Activated T-helper 2 cell treated with anti-CD3 and anti-CD28 coated beads, Interferon-gamma antibody, Interleukin-2, Interleukin-4, amounts not matched to agents 10 μg/mL and 5 μg/mL and 100 μg/mL, durations not matched to agents 14 hours and 24 hours and 36 hours (primary cell): Measurements from ENCODE around the gene ELFN1. TPM values are rescaled to one million over a fixed set of nuclear protein-coding genes. Genes with fewer than 3 reads are reported as not detected.
"Not testable (repeated sequence)": the region's sequence is repeated elsewhere in the genome, so short reads cannot be mapped to it uniquely, and the experiment has no call there.

Source experiments
- DNase-seq: peaks from one replicate; pipeline ENCODE4 v3.0.0; 2021; ENCODE audit warnings: low spot score
- H3K27ac Mint-ChIP-seq: one replicate; pipeline ENCODE4 v1.8.0; 2021; ENCODE audit warnings: mixed read lengths
- H3K27me3 Mint-ChIP-seq: one replicate; pipeline ENCODE4 v1.8.0; 2021; ENCODE audit warnings: low read depth, mixed read lengths
- H3K36me3 Mint-ChIP-seq: one replicate; pipeline ENCODE4 v1.8.0; 2021; ENCODE audit warnings: low read depth, mixed read lengths
- H3K4me1 Mint-ChIP-seq: one replicate; pipeline ENCODE4 v1.8.0; 2021; ENCODE audit warnings: low read depth, mixed read lengths
- H3K4me3 Mint-ChIP-seq: one replicate; pipeline ENCODE4 v1.8.0; 2021; ENCODE audit warnings: low read depth, mild to moderate bottlenecking, moderate library complexity, mixed read lengths
- H3K9me3 Mint-ChIP-seq: one replicate; pipeline ENCODE4 v1.8.0; 2021; ENCODE audit warnings: mixed read lengths
- intact Hi-C: fragments of 100-400 bp; cut with micrococcal nuclease; formaldehyde crosslinking; loops from one replicate; pipeline ENCODE4 v1.15.1; 2023
- total RNA-seq: library from RNA; stranded (reverse); gene quantifications from 2 replicates; pipeline ENCODE4 v1.2.3, GENCODE V29; 2022

ELFN1 gene
- total RNA-seq, 1 donor from 2014 or later, result not detected

DNA sequence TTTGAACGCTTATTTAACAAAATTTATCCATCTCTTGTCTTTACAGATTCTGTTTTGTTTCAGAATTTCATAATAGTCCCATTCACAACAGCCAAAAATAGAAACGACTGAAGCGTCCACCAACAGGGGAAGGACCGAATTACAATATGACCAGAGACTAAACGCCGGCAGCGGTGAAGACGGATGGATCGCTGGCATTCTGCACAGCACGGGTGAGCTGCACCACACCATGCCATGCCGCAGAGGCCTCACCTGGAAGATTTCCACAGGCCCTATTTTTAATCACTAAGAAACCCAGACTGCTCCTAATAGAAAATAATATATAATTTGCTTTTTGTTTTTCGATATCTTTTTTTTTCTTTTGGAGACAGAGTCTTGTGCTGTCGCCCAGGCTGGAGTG, 91.0 kb downstream of the ELFN1 start:
- Mint-ChIP-seq H3K4me3 (no peak overlapping the region), H3K4me1 (no peaks in the 10 kb centered on the region), H3K27me3 (no peaks in the 10 kb centered on the region), H3K27ac (no peak overlapping the region), H3K9me3 (peaks cover 21% of the 10 kb centered on the region), H3K36me3 (no peaks in the 10 kb centered on the region)
- intact Hi-C loops, result no loop called here
- no peak for DNase-seq

DNA sequence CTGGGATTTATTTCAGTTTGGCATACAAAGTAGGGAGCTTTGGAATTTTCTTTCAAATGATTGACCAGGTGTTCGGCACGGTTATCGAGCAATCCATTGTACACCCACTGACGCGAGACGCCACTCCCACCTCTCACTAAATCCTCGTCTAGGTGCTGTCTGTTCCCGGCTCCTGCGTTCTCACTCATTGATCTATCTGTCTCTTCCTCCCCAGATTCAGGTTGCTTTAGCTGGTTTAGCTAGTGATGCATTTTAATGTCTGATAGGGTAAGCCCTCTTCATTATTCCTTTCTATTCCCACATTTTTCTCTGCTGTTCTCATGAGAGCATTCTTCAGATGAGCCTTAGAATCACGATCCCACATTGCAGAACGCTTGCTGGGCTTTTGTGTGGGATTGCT, 91.7 kb downstream of the ELFN1 start:
- H3K36me3 Mint-ChIP-seq, result no peaks in the 10 kb centered on the region
- H3K27ac Mint-ChIP-seq, result no peak overlapping the region
- H3K4me1 Mint-ChIP-seq, result no peaks in the 10 kb centered on the region
- peaks cover 21% of the 10 kb centered on the region for H3K9me3 Mint-ChIP-seq
- no peaks in the 10 kb centered on the region for H3K27me3 Mint-ChIP-seq
- no peak for DNase-seq
- intact Hi-C loops, result no loop called here
- H3K4me3 Mint-ChIP-seq, result no peak overlapping the region

DNA sequence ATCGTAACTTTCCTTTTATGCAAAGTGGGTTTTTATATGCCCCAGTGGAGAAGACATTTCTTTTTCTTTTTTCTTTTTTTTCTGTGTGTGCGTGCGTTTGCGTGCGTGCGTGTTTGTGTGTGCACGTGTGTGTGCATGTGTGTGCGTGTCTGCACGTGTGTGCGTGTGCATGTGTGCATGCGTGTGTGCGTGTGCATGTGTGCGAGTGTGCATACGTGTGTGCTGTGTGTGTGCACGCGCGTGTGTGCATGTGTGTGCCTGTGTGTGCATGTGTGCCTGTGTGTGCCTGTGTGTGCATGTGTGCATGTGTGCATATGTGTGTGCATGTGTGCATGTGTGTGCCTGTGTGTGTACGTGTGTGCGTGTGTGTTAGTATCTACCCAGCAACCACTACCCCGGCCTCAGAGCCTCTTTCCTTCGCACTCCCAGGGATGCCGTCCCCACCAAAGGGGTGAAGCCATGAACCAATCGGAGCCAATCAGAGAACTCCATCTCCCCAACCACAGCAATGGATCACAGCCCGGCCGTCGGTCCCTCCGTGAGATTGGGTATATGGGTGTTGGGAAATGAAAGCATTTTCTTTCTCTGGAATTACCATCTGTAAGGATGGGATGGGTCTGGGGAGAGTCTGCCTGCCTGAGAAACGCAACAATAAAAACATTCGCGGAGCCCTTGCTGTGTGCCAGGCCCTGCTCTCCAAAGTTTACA, 92.3 kb downstream of the ELFN1 start:
- Mint-ChIP-seq H3K4me3 (no peak overlapping the region), H3K36me3 (no peaks in the 10 kb centered on the region), H3K9me3 (peaks cover 24% of the 10 kb centered on the region), H3K4me1 (no peaks in the 10 kb centered on the region), H3K27me3 (no peaks in the 10 kb centered on the region), H3K27ac (no peak overlapping the region)
- intact Hi-C loops, result no loop called here
- no peak for DNase-seq

DNA sequence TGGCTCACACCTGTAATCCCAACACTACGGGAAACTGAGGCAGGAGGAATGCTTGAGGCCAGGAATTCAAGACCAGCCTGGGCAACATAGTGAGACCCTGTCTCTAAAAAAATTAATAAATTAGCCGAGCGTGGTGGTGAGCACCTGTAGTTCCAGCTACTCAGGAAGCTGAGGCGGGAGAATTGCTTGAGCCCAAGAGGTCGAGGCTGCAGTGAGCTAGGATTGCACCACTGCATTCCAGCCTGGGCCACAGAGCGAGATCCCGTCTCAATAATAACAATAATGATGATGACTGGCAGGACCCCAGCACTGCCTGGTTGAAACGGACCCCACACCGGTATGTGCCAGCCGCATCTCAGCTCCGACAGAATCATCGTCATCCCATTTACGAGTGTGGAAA, 93.0 kb downstream of the ELFN1 start:
- H3K4me3 Mint-ChIP-seq, result no peak overlapping the region
- no peaks in the 10 kb centered on the region for H3K4me1 Mint-ChIP-seq
- peaks cover 26% of the 10 kb centered on the region for H3K9me3 Mint-ChIP-seq
- intact Hi-C loops, result no loop called here
- DNase-seq, result no peak
- no peaks in the 10 kb centered on the region for H3K27me3 Mint-ChIP-seq
- H3K36me3 Mint-ChIP-seq, result no peaks in the 10 kb centered on the region
- no peak overlapping the region for H3K27ac Mint-ChIP-seq

DNA sequence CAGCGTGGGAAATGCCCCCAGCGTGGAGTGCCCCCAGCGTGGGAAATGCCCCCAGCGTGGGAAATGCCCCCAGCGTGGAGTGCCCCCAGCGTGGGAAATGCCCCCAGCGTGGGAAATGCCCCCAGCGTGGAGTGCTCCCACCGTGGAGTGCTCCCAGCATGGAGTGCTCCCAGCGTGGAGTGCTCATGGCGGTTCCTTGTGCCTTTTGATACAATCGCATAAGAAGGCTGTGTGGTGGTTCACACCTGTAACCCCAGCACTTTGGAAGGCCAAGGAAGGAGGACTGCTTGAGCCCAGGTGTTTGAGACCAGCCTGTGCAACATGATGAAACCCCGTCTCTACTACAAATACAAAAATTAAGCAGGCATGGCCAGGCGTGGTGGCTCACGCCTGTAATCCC, 93.8 kb downstream of the ELFN1 start:
- DNase-seq, H3K4me1 Mint-ChIP-seq, H3K27ac Mint-ChIP-seq, H3K4me3 Mint-ChIP-seq, H3K27me3 Mint-ChIP-seq, intact Hi-C loops, H3K36me3 Mint-ChIP-seq: not testable (repeated sequence)
- peaks cover 26% of the 10 kb centered on the region for H3K9me3 Mint-ChIP-seq

DNA sequence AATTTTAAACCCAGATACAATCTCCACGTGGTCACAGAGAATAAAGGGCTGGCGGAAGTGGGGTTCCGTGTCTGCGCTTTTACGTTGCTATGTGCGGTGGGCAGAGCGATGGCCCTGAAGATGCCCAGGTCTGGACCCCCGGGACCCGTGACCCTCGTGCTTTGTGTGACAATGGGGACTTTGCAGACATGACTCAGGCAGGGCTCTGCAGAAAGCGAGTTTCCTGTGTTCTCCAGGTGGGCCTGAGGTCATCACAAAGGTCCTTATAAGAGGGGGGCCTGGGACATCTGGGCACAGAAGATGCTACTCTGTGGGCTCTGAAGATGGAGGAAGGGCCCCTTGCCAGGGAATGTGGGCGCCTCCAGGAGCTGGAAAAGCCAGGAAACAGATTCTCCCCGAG, 95.3 kb downstream of the ELFN1 start:
- no peaks in the 10 kb centered on the region for H3K36me3 Mint-ChIP-seq
- H3K4me1 Mint-ChIP-seq, result no peaks in the 10 kb centered on the region
- DNase-seq, result no peak
- no peak overlapping the region for H3K27ac Mint-ChIP-seq
- peaks cover 26% of the 10 kb centered on the region for H3K9me3 Mint-ChIP-seq
- intact Hi-C loops, result no loop called here
- H3K27me3 Mint-ChIP-seq, result no peaks in the 10 kb centered on the region
- no peak overlapping the region for H3K4me3 Mint-ChIP-seq

DNA sequence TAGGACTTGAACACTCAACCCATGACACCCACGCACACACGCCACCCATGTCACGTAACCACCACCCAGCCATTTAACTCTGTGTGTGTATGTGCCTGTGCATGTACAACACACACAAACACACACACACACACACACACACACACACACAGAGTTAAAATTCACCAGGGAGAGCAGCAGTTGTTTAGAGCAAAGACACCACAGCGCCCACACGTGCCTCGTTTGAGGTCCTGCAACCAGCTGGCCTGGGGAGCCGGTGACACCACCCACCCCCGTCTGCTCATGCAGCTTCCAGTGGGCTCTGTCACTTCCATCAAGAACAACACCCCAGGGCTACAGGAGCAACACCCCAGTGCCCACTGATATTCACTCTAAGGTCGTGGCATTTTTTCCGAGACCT, 97.4 kb downstream of the ELFN1 start:
- H3K27me3 Mint-ChIP-seq, result no peaks in the 10 kb centered on the region
- no peak overlapping the region for H3K4me3 Mint-ChIP-seq
- H3K4me1 Mint-ChIP-seq, result no peaks in the 10 kb centered on the region
- no peak for DNase-seq
- no peak overlapping the region for H3K27ac Mint-ChIP-seq
- intact Hi-C loops, result no loop called here
- H3K36me3 Mint-ChIP-seq, result no peaks in the 10 kb centered on the region
- H3K9me3 Mint-ChIP-seq, result peaks cover 13% of the 10 kb centered on the region

DNA sequence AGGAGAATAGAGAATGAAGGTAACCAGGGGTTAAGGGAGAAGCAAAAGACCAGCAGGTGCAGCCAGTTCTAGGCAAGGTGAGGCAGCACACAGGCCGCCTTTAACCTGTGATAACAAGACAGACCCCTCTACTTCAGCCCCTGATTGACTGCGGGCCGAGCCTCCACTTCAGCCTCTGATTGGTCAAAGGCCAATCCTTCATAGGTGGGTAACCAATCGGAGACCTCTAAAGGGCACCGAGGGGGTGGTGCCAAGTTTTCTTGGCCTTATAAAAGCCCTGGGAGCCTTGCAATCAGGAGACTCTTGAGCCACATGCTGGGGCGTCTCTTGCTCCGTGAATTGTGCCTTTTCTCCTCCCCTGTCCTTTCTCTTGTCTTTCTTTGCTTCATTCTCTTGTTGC, 98.8 kb downstream of the ELFN1 start:
- Mint-ChIP-seq H3K4me3 (no peak overlapping the region), H3K4me1 (no peaks in the 10 kb centered on the region), H3K27ac (no peak overlapping the region), H3K36me3 (no peaks in the 10 kb centered on the region), H3K27me3 (no peaks in the 10 kb centered on the region), H3K9me3 (peaks cover 12% of the 10 kb centered on the region)
- intact Hi-C loops, result no loop called here
- DNase-seq, result no peak

DNA sequence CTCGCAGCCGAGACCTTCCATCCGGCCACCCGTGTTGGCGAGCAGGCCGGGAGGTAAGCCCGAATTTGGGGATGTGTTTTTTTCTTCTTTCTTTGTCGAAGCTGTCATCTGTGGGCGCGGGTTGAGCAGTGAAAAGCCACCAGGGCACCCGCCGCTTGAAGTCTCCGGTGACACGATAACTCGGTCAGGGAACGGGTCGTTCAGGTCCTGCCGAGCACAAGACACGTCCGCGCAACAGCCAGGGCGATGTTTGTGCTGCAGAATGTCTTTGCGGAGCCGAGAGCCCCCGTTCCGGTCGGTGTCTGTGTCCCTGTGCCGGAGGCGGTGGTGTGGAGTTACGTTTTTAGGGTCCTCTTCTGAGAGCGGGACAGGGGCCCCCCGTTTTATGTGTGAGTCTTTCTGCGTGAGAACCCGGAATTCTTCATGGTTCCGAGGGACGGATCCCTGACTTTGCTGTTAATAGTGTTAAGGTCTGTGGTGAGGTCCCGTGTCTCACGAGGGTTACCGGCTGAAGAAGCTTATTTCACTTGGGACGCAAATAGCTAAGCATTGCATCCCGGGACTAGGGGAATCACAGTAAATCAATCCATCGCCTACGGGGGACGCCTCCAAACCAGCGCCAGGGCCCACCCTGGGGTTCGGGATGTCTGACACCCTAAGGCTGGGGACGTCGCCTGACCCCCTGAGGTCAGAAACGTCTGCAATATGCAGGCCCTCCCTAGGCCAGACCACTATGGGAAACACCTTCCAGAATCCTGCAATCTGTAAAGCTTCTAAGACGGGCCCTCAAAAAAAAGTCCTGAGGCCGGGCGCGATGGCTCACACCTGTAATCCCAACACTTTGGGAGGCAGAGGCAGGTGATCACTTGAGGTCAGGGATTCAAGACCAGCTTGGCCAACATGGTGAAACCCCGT, 99.5 kb downstream of the ELFN1 start:
- no peak for DNase-seq
- Mint-ChIP-seq H3K27me3 (no peaks in the 10 kb centered on the region), H3K27ac (no peak overlapping the region), H3K4me3 (no peak overlapping the region), H3K4me1 (no peaks in the 10 kb centered on the region), H3K36me3 (no peaks in the 10 kb centered on the region), H3K9me3 (peaks cover 15% of the 10 kb centered on the region)
- intact Hi-C loops, result no loop called here

DNA sequence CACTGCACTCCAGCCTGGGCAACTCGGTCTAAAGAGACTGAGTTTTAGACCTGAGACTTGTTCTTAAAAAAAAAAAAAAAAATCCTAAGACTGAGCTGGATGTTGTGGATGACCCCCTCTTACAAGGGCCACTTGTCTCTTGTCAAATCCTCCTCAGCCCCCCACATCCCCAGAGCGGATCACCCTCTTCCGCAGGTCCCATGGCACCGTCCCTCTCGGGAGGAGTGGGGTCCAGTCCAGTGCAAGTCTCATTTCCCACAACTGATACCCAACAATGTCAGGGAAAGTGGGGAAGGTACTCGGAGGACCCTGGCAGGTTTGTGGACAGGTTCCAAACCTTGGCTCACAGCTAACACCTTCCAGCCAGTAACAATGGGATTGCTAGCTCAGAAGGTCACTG, 100.3 kb downstream of the ELFN1 start:
- DNase-seq, result no peak
- H3K27ac Mint-ChIP-seq, result no peak overlapping the region
- H3K27me3 Mint-ChIP-seq, result no peaks in the 10 kb centered on the region
- H3K4me1 Mint-ChIP-seq, result no peaks in the 10 kb centered on the region
- H3K4me3 Mint-ChIP-seq, result no peak overlapping the region
- intact Hi-C loops, result no loop called here
- peaks cover 20% of the 10 kb centered on the region for H3K9me3 Mint-ChIP-seq
- no peaks in the 10 kb centered on the region for H3K36me3 Mint-ChIP-seq

DNA sequence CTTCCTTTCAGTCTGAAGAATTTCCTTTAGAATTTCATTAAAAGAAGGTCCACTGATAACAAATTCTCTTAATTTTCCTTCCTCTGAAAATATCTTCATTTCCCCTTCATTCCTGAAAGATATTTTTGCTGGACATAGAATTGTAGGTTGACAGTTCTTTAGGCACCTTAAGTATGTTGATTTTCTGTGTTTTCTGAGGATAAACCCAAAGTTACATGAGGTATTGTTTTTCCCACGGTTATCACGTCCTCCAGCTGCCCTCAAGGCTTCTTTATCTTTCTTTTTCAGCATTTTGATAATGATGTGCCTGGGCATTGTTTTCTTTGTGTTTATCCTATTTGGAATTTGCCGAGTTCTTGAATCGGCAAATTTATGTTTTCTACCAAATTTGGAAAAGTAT, 105.3 kb downstream of the ELFN1 start:
- intact Hi-C loops, result no loop called here
- no peaks in the 10 kb centered on the region for H3K27me3 Mint-ChIP-seq
- no peaks in the 10 kb centered on the region for H3K4me1 Mint-ChIP-seq
- no peaks in the 10 kb centered on the region for H3K36me3 Mint-ChIP-seq
- no peak for DNase-seq
- H3K27ac Mint-ChIP-seq, result no peak overlapping the region
- H3K4me3 Mint-ChIP-seq, result no peak overlapping the region
- H3K9me3 Mint-ChIP-seq, result peaks cover 35% of the 10 kb centered on the region

DNA sequence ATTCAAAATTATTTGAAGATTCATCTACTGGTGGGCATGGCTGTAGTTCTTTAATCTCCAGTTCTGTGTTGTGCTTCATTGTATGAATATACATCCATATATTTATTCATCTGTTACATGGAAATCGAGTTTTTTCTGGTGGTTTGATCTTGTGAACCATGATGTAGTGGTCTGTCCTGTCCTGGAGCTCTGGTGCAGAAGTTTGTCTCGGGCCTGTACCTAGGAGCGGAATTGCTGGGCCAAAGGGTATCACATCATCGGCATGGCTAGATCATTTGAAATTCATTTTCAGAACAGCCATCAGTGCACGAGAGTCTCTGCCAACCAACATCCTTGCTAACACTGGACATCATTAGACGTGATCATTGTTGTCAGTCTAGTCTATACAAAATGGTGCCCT, 107.0 kb downstream of the ELFN1 start:
- peaks cover 35% of the 10 kb centered on the region for H3K9me3 Mint-ChIP-seq
- H3K36me3 Mint-ChIP-seq, result no peaks in the 10 kb centered on the region
- intact Hi-C loops, result no loop called here
- no peak for DNase-seq
- no peak overlapping the region for H3K4me3 Mint-ChIP-seq
- no peaks in the 10 kb centered on the region for H3K4me1 Mint-ChIP-seq
- H3K27ac Mint-ChIP-seq, result no peak overlapping the region
- H3K27me3 Mint-ChIP-seq, result no peaks in the 10 kb centered on the region

DNA sequence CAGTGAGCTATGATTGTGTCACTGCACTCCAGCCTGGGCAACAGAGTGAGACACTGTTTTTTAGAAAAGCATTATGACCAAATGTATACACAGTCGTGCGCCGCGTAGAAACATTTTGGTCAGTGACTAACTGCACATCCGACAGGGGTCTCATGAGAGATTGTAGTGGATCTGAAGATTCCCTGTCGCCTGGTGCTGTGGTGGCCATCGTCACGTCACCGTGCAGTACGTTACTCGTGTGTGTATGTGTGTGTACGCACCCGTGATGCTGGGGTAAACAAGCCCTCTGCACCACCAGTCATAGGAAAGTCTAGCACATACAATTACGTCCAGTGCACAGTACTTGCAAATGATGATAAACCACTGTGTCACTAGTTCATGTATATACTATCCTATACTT, 109.4 kb downstream of the ELFN1 start:
- Mint-ChIP-seq H3K4me3 (no peak overlapping the region), H3K9me3 (peaks cover 25% of the 10 kb centered on the region), H3K36me3 (no peaks in the 10 kb centered on the region), H3K4me1 (no peaks in the 10 kb centered on the region), H3K27me3 (no peaks in the 10 kb centered on the region), H3K27ac (no peak overlapping the region)
- intact Hi-C loops, result no loop called here
- DNase-seq, result no peak
